COLO668 (cell line): ENCODE data around the gene HAL.

ENCODE experiments used
- DNase-seq: peaks from one replicate; lab custom pipeline; 2025; ENCODE audit not compliant: unreplicated experiment; lab: John Stamatoyannopoulos, UW

Gene HAL

GRCh38 chr12:95942524-95943329 lies 53.4 kb downstream of the HAL start, which contains the start of gene CCDC38:
CCDC38 (minus strand) TSS chr12:95942614; CDS start chr12:95936509, 6,105 bp downstream.
- peak; percentile 90 for DNase-seq

- no peak for DNase-seq
Measured at GRCh38 chr12:95942101-95942523, 54.0 kb downstream of the HAL start.

GRCh38 chr12:95940514-95940913 lies 55.6 kb downstream of the HAL start:
- no peak for DNase-seq
